Neural progenitor cell (in vitro differentiated cells): ENCODE results near the gene CAPSL.

Source experiments
- EZH2 ChIP-seq: fragments of 200-600 bp; sonication (generic); IDR thresholded peaks from 2 replicates; pipeline ENCODE4 v1.6.1; 2017; ENCODE audit warnings: antibody characterized with exemption, mild to moderate bottlenecking, moderate library complexity
- EZH2phosphoT487 ChIP-seq: fragments of 200-600 bp; sonication (generic); IDR thresholded peaks from 2 replicates; pipeline ENCODE4 v1.6.1; 2017; ENCODE audit warnings: antibody characterized with exemption
- TF ChIP-seq, protein P1 (sequence below): fragments of 200-600 bp; sonication (generic); IDR thresholded peaks from 2 replicates; pipeline ENCODE4 v1.5.1; 2017; ENCODE audit warnings: antibody characterized with exemption, mild to moderate bottlenecking

GRCh38 chr5:35857606-35858205 lies 80.7 kb downstream of the CAPSL start:
- TF ChIP-seq, protein P1, sequence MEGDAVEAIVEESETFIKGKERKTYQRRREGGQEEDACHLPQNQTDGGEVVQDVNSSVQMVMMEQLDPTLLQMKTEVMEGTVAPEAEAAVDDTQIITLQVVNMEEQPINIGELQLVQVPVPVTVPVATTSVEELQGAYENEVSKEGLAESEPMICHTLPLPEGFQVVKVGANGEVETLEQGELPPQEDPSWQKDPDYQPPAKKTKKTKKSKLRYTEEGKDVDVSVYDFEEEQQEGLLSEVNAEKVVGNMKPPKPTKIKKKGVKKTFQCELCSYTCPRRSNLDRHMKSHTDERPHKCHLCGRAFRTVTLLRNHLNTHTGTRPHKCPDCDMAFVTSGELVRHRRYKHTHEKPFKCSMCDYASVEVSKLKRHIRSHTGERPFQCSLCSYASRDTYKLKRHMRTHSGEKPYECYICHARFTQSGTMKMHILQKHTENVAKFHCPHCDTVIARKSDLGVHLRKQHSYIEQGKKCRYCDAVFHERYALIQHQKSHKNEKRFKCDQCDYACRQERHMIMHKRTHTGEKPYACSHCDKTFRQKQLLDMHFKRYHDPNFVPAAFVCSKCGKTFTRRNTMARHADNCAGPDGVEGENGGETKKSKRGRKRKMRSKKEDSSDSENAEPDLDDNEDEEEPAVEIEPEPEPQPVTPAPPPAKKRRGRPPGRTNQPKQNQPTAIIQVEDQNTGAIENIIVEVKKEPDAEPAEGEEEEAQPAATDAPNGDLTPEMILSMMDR = no peak
- TF ChIP-seq EZH2 (no peak), EZH2phosphoT487 (no peak)
